Measurements from ENCODE around the gene CLEC16A. TPM values are rescaled to one million over a fixed set of nuclear protein-coding genes. Genes with fewer than 3 reads are reported as not detected.

The CLEC16A gene
- total RNA-seq, 1 donor from 2014 or later: 19.8 TPM

DNA sequence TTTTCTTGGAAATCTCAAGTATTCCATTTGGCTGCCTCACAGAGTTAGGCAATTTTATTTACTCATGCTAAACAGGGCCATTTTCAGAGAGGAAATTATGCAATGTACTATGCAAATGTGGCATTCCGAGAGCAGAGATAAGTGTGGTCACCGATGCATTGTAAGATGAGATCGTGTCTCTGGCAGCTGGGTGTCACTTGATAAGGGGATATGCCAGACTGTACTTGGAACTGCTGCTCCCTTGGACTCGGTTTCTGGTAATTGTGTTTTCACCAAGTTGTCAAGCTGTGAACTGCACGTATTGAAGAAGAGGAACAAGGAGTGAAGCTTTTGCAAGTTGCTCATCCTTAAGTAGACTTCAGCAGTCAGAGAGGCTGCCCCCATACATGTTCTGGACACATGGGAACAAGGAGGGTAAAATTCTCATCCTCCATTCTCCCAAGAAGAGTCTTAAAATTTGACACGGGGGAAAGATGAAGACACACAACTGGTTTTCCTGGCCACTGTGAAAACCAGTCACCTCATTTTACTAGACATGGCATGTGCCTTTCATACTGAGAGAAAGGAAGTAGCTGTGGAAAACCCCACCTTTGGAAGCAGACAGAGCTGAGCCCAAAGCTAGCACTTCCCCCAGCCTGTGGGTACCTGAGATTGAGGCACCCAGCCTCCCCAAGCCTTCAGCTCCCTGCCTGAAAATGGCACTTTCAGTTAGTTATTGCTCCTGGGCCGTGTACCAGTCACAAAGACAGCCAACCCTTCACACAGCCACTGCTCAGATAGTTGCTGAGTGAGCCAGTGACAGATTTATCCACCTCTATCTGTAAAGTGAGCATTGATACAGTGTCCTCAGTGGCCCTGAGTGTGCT is 160.9 kb downstream of the CLEC16A start:
- Histone ChIP-seq H3K36me3 (ENCODE audit: control insufficient read depth, insufficient read depth, low read length) (no peaks in the 10 kb centered on the region), H3K4me3 (ENCODE audit: low read depth, low read length) (no peak overlapping the region), H3K27me3 (ENCODE audit: control insufficient read depth, insufficient read depth, low read length) (no peaks in the 10 kb centered on the region)
- TF ChIP-seq, protein P1, sequence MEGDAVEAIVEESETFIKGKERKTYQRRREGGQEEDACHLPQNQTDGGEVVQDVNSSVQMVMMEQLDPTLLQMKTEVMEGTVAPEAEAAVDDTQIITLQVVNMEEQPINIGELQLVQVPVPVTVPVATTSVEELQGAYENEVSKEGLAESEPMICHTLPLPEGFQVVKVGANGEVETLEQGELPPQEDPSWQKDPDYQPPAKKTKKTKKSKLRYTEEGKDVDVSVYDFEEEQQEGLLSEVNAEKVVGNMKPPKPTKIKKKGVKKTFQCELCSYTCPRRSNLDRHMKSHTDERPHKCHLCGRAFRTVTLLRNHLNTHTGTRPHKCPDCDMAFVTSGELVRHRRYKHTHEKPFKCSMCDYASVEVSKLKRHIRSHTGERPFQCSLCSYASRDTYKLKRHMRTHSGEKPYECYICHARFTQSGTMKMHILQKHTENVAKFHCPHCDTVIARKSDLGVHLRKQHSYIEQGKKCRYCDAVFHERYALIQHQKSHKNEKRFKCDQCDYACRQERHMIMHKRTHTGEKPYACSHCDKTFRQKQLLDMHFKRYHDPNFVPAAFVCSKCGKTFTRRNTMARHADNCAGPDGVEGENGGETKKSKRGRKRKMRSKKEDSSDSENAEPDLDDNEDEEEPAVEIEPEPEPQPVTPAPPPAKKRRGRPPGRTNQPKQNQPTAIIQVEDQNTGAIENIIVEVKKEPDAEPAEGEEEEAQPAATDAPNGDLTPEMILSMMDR (IDR thresholded peaks at IDR 0.05; ENCODE audit: insufficient read depth, low read length, poor library complexity, severe bottlenecking): no peak
- DNase-seq (ENCODE audit: low read depth): no peak

DNA sequence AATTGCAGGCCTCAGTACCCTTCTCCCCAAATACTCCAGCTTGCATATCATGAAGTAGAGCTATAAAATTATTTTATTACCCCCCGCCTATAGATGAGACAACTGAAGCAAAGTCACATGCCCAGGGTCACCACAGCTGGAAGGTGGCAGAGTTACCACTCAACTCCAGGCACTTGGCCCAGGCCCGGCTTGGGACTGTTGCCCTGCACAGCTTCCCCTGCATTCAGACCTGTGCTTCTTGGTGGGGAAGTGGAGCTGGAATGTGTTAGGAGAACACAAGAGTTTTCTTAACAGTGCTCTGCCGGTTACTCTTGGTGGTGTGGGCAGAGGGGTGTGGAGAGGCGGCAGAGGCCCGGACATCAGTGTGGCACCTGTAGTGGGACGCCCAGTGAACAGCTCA is 162.4 kb downstream of the CLEC16A start:
- no peak for DNase-seq (ENCODE audit: low read depth)
- no peaks in the 10 kb centered on the region for H3K27me3 ChIP-seq (ENCODE audit: control insufficient read depth, insufficient read depth, low read length)
- H3K36me3 ChIP-seq (ENCODE audit: control insufficient read depth, insufficient read depth, low read length): no peaks in the 10 kb centered on the region
- no peak overlapping the region for H3K4me3 ChIP-seq (ENCODE audit: low read depth, low read length)
- TF ChIP-seq, protein P1 (IDR thresholded peaks at IDR 0.05; ENCODE audit: insufficient read depth, low read length, poor library complexity, severe bottlenecking): no peak

DNA sequence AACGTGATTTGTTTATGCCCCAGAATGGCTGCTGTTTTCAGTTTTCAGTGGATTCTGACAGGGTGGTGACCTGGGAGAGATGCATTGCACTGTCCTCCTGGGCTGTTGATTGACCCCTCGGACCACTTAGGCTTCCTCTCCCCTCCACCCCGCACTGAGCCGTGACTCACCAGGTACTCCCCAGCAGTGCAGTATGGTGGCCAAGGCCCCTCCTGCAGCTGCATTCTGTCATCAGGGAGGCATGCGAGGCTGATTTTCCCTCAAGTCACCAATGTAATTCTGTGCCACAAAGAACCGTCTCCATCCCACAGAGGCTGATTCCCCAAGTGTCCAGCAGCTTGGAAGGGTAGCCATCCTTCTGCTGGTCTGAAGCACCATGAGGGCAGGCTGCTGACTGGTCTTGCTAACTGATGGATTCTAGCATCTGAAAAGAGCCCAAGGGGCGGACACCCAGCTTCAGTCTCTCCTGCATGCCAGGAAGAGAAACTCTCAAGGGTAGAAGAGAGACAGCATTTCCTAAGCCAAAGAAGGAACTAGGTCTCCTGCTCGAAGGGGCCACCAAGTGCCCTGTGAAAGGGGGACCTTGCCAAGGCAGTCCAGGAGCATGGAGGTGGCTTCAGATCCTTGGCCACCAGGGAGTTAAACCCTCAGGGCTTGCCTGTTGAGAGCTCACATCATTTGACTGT is 163.6 kb downstream of the CLEC16A start:
- TF ChIP-seq, protein P1 (IDR thresholded peaks at IDR 0.05; ENCODE audit: insufficient read depth, low read length, poor library complexity, severe bottlenecking): no peak
- DNase-seq (ENCODE audit: low read depth): no peak
- Histone ChIP-seq H3K4me3 (ENCODE audit: low read depth, low read length) (no peak overlapping the region), H3K27me3 (ENCODE audit: control insufficient read depth, insufficient read depth, low read length) (no peaks in the 10 kb centered on the region), H3K36me3 (ENCODE audit: control insufficient read depth, insufficient read depth, low read length) (no peaks in the 10 kb centered on the region)

DNA sequence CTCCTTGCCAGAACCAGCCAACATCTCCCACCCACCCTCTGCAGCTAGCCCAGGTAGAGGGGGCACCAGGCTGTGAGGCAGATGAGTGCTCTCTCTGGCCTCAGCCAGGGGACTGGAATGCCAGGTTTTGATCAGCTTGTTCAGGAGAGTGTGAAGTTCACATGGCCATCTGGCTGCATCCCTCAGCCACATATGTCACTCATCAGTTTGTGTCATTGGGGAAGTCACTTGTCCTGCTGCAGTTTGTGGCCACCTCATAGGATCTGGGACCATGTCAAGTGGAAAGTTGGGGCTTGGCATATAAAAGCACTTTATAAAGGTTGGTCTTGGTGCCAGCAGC is 164.1 kb downstream of the CLEC16A start:
- TF ChIP-seq, protein P1 (IDR thresholded peaks at IDR 0.05; ENCODE audit: insufficient read depth, low read length, poor library complexity, severe bottlenecking): no peak
- Histone ChIP-seq H3K4me3 (ENCODE audit: low read depth, low read length) (no peak overlapping the region), H3K36me3 (ENCODE audit: control insufficient read depth, insufficient read depth, low read length) (no peaks in the 10 kb centered on the region), H3K27me3 (ENCODE audit: control insufficient read depth, insufficient read depth, low read length) (no peaks in the 10 kb centered on the region)
- DNase-seq (ENCODE audit: low read depth): no peak

DNA sequence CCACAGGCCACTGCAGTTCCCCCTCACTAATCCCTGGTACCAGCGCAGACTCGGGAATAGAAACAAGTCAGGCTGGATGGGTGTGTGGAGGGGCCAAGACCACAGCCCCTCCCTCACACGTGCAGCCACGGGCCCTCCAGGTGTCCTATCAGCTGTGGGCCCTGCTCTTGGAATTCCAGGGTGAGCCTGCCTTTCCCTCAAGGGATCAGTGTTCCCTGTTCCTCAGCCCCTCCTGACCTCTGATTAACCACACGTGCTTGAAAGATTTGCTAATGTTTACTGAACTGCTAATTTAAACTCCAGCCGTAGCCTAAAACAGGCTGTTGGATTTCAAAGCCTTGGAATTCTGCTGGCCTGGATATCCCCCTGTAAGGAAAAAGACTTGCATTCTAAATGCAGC is 165.2 kb downstream of the CLEC16A start:
- no peak for DNase-seq (ENCODE audit: low read depth)
- Histone ChIP-seq H3K36me3 (ENCODE audit: control insufficient read depth, insufficient read depth, low read length) (no peaks in the 10 kb centered on the region), H3K27me3 (ENCODE audit: control insufficient read depth, insufficient read depth, low read length) (no peaks in the 10 kb centered on the region), H3K4me3 (ENCODE audit: low read depth, low read length) (no peak overlapping the region)
- TF ChIP-seq, protein P1 (IDR thresholded peaks at IDR 0.05; ENCODE audit: insufficient read depth, low read length, poor library complexity, severe bottlenecking): no peak
